Parathyroid adenoma (tissue), 2 donors: ENCODE data around the gene AKR1C2.
"Not testable (repeated sequence)": the region's sequence is repeated elsewhere in the genome, so short reads cannot be mapped to it uniquely, and the experiment has no call there.

Source experiments
- H2AFZ ChIP-seq: fragments of 300-600 bp; sonication (generic); one replicate; pipeline ENCODE4 v1.7.0; 2017; ENCODE audit warnings: antibody characterized with exemption, mild to moderate bottlenecking
- H3K27ac ChIP-seq: fragments of 300-600 bp; sonication (generic); one replicate; pipeline ENCODE4 v1.7.0; 2017
- H3K27me3 ChIP-seq: fragments of 300-600 bp; sonication (generic); one replicate; pipeline ENCODE4 v1.7.0; 2017; ENCODE audit warnings: low read length; ENCODE audit not compliant: control insufficient read depth, insufficient read depth
- H3K36me3 ChIP-seq: fragments of 300-600 bp; sonication (generic); one replicate; pipeline ENCODE4 v1.7.0; 2017; ENCODE audit warnings: low read length; ENCODE audit not compliant: control insufficient read depth, insufficient read depth
- H3K4me1 ChIP-seq: fragments of 300-600 bp; sonication (generic); one replicate; pipeline ENCODE4 v1.7.0; 2017; ENCODE audit warnings: control low read depth
- H3K4me2 ChIP-seq: fragments of 300-600 bp; sonication (generic); one replicate; pipeline ENCODE4 v1.7.0; 2017; ENCODE audit warnings: low read length
- H3K4me3 ChIP-seq: fragments of 300-600 bp; sonication (generic); one replicate; pipeline ENCODE4 v1.7.0; 2017; ENCODE audit warnings: low read depth, low read length
- H3K79me2 ChIP-seq: fragments of 300-600 bp; sonication (generic); one replicate; pipeline ENCODE4 v1.7.0; 2017; ENCODE audit warnings: control low read depth
- H3K9ac ChIP-seq: fragments of 300-600 bp; sonication (generic); one replicate; pipeline ENCODE4 v1.7.0; 2017; ENCODE audit warnings: mild to moderate bottlenecking
- H3K9me3 ChIP-seq: fragments of 300-600 bp; sonication (generic); one replicate; pipeline ENCODE4 v1.7.0; 2017; ENCODE audit warnings: low read length; ENCODE audit not compliant: control insufficient read depth
- TF ChIP-seq, protein P1 (sequence below): fragments of 300-600 bp; sonication (generic); IDR thresholded peaks from one replicate; pipeline ENCODE4 v1.7.0; 2017; ENCODE audit warnings: antibody characterized with exemption, mild to moderate bottlenecking
- donor health status: primary hyperparathyroidism.

The AKR1C2 gene

DNA sequence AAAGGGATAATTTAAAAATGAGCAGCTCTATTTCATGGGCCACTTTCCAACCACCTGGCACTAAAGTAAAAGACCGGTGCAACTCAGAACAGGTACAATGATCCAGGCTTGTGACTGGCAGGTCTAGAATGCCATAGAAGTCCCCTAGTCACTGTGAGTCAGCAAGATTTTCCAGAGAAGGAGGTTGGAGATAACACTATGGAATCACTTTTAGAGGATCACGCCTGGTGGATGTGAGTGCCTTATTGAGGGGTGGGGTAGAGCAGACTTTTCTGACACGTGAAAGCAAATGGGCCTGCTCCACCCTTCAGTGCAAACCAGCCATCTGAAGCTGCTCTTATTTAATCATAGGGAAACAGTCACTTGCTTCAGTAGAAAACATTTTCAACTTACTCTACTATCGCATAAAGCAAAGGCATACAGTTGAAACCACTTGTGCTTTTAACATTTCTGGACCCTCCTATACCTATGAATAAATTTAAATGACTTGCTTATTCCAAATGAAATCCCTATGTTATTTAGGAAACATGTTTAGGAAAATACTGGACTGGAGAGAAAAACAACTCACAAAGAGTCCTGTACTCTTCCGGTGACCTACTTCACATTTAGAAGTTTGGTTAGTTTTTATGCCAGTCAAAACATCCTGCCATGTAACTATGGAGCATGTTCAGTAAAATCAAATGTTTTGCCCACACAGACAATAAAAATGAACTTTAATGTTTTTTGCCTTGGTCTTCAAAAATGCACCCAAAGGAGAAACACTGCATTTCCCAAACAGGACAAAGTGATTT lies 61.9 kb downstream of the AKR1C2 start:
- Histone ChIP-seq H3K79me2 (no peaks in the 10 kb centered on the region), H3K9me3 (no peaks in the 10 kb centered on the region), H3K27ac (no peak overlapping the region), H3K4me3 (no peak overlapping the region), H2AFZ (no peak overlapping the region), H3K4me1 (no peaks in the 10 kb centered on the region), H3K4me2 (no peak overlapping the region), H3K36me3 (no peaks in the 10 kb centered on the region), H3K9ac (no peak overlapping the region), H3K27me3 (no peaks in the 10 kb centered on the region)
- TF ChIP-seq, protein P1, sequence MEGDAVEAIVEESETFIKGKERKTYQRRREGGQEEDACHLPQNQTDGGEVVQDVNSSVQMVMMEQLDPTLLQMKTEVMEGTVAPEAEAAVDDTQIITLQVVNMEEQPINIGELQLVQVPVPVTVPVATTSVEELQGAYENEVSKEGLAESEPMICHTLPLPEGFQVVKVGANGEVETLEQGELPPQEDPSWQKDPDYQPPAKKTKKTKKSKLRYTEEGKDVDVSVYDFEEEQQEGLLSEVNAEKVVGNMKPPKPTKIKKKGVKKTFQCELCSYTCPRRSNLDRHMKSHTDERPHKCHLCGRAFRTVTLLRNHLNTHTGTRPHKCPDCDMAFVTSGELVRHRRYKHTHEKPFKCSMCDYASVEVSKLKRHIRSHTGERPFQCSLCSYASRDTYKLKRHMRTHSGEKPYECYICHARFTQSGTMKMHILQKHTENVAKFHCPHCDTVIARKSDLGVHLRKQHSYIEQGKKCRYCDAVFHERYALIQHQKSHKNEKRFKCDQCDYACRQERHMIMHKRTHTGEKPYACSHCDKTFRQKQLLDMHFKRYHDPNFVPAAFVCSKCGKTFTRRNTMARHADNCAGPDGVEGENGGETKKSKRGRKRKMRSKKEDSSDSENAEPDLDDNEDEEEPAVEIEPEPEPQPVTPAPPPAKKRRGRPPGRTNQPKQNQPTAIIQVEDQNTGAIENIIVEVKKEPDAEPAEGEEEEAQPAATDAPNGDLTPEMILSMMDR, result no peak

DNA sequence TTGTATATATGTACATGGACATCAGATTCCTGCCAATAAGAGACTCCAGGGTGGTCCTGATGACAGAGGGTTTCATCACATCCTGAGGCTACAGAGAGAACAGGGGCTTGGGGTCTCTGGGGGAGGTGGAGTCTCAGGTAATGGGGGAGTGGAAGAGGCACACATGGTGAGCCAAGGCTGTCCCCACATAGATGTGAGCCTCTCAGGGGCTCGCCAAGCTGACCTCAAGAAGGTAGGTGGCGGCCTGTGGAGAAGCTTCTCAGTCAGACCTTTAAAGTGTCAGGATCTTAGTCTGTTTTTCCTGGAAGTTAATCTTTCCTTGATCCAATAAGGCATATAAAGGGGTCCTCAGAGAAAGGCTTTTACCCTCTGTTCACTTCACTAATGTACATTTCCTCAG lies 62.7 kb downstream of the AKR1C2 start:
- not testable (repeated sequence) for H3K27ac ChIP-seq, H3K27me3 ChIP-seq, H3K4me1 ChIP-seq, H3K9me3 ChIP-seq, H3K4me2 ChIP-seq, H3K79me2 ChIP-seq, H3K4me3 ChIP-seq, H3K9ac ChIP-seq, H3K36me3 ChIP-seq, H2AFZ ChIP-seq

DNA sequence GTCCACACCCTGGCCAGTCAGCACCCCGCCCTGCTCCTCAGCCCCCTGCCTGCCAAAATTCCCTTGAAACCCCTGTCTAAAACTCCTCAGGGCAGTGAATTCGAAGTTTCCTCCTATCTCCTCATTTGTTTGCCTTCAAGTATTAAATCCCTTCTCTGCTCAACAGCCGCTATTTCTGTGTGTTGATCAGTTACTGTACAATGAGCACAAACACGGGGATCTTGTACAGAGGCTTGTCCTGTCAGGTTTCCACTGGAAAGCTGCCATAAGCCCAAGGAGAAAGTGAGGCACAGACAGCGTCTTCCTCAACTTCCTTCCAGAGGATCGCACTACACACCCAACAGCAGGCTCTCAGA lies 63.6 kb downstream of the AKR1C2 start:
- not testable (repeated sequence) for H3K9me3 ChIP-seq, H3K4me2 ChIP-seq, H3K27ac ChIP-seq, H2AFZ ChIP-seq, H3K79me2 ChIP-seq, H3K4me3 ChIP-seq, H3K9ac ChIP-seq, H3K36me3 ChIP-seq, H3K27me3 ChIP-seq, H3K4me1 ChIP-seq

DNA sequence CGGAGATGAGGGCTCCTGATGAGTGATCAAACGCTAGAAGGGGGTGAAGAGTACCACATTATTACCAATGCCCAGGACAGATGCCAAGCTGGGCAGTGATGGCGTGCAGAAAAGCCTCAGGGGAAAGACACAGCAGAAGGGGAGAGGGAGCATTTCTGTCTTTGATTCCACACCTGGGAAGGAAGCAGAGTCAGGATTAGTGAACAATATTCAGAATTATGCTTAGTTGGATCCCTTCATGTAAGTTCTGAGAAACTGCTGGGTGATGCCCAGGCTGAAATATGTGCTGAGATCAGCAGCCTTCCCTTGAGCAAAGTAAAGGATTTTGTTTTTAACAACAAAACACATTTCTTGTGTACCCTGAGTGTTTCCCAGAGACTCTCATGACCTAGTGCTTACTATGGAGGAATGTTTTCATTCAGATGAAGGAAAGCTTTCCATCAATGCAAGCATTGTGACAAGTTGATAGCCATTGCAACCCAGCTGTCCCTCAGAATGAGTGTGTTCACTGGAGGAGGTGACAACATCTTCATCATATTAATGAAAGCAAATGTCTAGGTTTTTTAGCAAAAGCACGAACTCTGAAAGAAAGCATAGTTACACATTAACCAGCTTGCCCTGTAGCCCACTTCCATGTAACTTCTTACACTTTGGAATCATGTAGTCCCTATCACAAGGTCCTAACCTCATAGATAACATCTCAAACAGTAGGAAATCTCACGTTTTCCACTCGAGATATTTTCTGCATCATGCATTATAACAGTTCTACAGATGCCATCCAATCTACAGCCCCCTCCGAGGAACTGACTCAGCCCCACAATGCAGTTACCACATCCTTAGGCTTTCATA lies 64.2 kb downstream of the AKR1C2 start:
- Histone ChIP-seq H3K4me2 (no peak overlapping the region), H3K36me3 (no peaks in the 10 kb centered on the region), H3K79me2 (no peaks in the 10 kb centered on the region), H3K4me1 (no peaks in the 10 kb centered on the region), H3K9ac (no peak overlapping the region), H3K4me3 (no peak overlapping the region), H2AFZ (no peak overlapping the region), H3K27ac (no peak overlapping the region), H3K9me3 (no peaks in the 10 kb centered on the region), H3K27me3 (no peaks in the 10 kb centered on the region)
- TF ChIP-seq, protein P1, result no peak
